ENCODE measurements around the gene PCDHAC2.
A peak's percentile ranks its signal among the peaks of the same experiment; 100 is the strongest.

The PCDHAC2 gene

DNA sequence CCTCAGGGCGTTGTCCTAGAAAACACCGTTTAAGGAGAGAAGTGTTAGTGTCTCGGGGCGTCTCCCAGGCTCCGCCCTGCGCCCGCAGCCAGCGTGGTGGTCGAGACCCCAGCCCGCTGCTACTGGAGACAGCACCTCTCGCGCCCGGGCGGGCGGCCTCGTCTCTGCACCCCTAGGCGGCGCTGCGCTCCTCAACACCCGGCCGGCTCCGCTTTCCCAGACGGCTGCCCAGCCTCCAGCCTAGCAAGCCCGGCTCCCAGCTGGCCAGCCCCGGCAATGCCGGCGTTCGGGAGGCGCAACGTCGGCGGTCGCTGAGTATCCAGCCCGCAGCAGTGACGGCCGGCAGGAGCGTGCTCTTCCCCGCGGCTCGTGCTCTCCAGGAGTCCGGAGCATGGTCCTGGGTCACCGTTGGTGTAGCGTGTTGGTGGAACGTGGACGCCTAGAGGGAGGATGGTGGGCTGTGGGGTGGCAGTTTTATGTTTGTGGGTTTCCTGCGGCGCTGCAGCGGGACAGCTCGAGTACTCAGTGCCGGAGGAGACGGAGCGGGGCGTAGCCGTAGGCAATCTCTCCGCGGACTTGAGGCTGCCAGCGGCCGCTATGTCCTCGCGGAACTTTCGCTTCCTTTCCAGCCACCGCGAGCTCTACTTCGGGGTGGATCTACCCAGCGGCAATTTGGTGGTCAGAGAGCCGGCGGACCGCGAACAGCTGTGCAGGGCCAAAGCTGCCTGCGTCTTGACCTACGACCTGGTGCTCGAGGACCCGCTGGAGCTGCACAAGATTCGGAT is 39.6 kb upstream of the PCDHAC2 start:
- Histone ChIP-seq H4K91ac (ENCODE audit: low read depth, low read length, poor library complexity) (no peak overlapping the region), H4K8ac (ENCODE audit: low read depth, low read length) (no peak overlapping the region), H3K36me3 (replicated peaks in 1 of 2; ENCODE audit: control insufficient read depth in 2 of 2, insufficient read depth in 2 of 2, low read length in 2 of 2) (peaks cover 0 to 10% of the 10 kb centered on the region in 2 donors), H2BK12ac (ENCODE audit: low read length) (no peak overlapping the region), H3K9me3 (replicated peaks in 1 of 2; ENCODE audit: control insufficient read depth in 2 of 2, insufficient read depth in 1 of 2, low read depth in 1 of 2, low read length in 2 of 2) (peaks cover 0 to 9% of the 10 kb centered on the region in 2 donors), H2AK5ac (ENCODE audit: low read depth, low read length) (no peak overlapping the region), H3K14ac (ENCODE audit: low read length) (peak overlapping the region; percentile 38), H3K27me3 (ENCODE audit: control insufficient read depth in 3 of 3, insufficient read depth in 3 of 3, low read depth in 1 of 3, low read length in 3 of 3) (peaks cover 0 to 23% (median 3%) of the 10 kb centered on the region in 3 experiments), H2AFZ (ENCODE audit: low read length) (peak overlapping the region; percentile 96), H3K4me3 (ENCODE audit: low read length in 2 of 2) (peak overlapping the region; percentile 61 to 85), H2BK120ac (ENCODE audit: low read depth, low read length) (no peak overlapping the region), H3K79me1 (ENCODE audit: low read depth, low read length) (no peaks in the 10 kb centered on the region), H3K4me1 (ENCODE audit: control insufficient read depth in 2 of 2, insufficient read depth in 1 of 2, low read depth in 1 of 2, low read length in 2 of 2) (peaks cover 4 to 5% of the 10 kb centered on the region in 2 donors), H3K4ac (ENCODE audit: low read length) (no peak overlapping the region), H3K4me2 (ENCODE audit: insufficient read depth, low read length, poor library complexity, severe bottlenecking) (peak overlapping the region; percentile 82), H2BK15ac (ENCODE audit: low read length) (no peak overlapping the region), H2BK5ac (ENCODE audit: low read length) (no peak overlapping the region), H3K23ac (ENCODE audit: low read depth, low read length, poor library complexity) (peak overlapping the region; percentile 16), H3K18ac (ENCODE audit: low read length) (peak overlapping the region; percentile 98), H3K27ac (replicated peaks; ENCODE audit: low read length) (no peak overlapping the region), H3K9ac (ENCODE audit: low read depth, low read length, poor library complexity) (peak overlapping the region; percentile 98)
- DNase-seq (ENCODE audit: low spot score), result peak; percentile 92
- no CpG with 5 or more reads among the region's 74 CpGs for WGBS, 2 donors (ENCODE audit: extremely low coverage in 2 of 2, insufficient read length in 2 of 2, insufficient replicate concordance in 1 of 2)

- Histone ChIP-seq H2BK15ac (ENCODE audit: low read length) (no peak overlapping the region), H2BK5ac (ENCODE audit: low read length) (no peak overlapping the region), H2BK120ac (ENCODE audit: low read depth, low read length) (no peak overlapping the region), H3K9ac (ENCODE audit: low read depth, low read length, poor library complexity) (peak overlapping the region; percentile 98), H2AK5ac (ENCODE audit: low read depth, low read length) (no peak overlapping the region), H4K8ac (ENCODE audit: low read depth, low read length) (no peak overlapping the region), H4K91ac (ENCODE audit: low read depth, low read length, poor library complexity) (no peak overlapping the region), H3K14ac (ENCODE audit: low read length) (no peak overlapping the region), H3K36me3 (replicated peaks in 1 of 2; ENCODE audit: control insufficient read depth in 2 of 2, insufficient read depth in 2 of 2, low read length in 2 of 2) (peaks cover 0 to 10% of the 10 kb centered on the region in 2 donors), H3K18ac (ENCODE audit: low read length) (peak overlapping the region; percentile 98), H3K4me1 (ENCODE audit: control insufficient read depth in 2 of 2, insufficient read depth in 1 of 2, low read depth in 1 of 2, low read length in 2 of 2) (peaks cover 4 to 5% of the 10 kb centered on the region in 2 donors), H3K4ac (ENCODE audit: low read length) (no peak overlapping the region), H3K23ac (ENCODE audit: low read depth, low read length, poor library complexity) (peak overlapping the region; percentile 16), H3K9me3 (replicated peaks in 1 of 2; ENCODE audit: control insufficient read depth in 2 of 2, insufficient read depth in 1 of 2, low read depth in 1 of 2, low read length in 2 of 2) (peaks cover 0 to 9% of the 10 kb centered on the region in 2 donors), H2AFZ (ENCODE audit: low read length) (peak overlapping the region; percentile 96), H3K27ac (replicated peaks; ENCODE audit: low read length) (no peak overlapping the region), H3K4me3 (ENCODE audit: low read length in 2 of 2) (peak overlapping the region; percentile 61 to 83), H3K79me1 (ENCODE audit: low read depth, low read length) (no peaks in the 10 kb centered on the region), H3K27me3 (ENCODE audit: control insufficient read depth in 3 of 3, insufficient read depth in 3 of 3, low read depth in 1 of 3, low read length in 3 of 3) (peaks cover 0 to 23% (median 3%) of the 10 kb centered on the region in 3 experiments), H3K4me2 (ENCODE audit: insufficient read depth, low read length, poor library complexity, severe bottlenecking) (peak overlapping the region; percentile 82), H2BK12ac (ENCODE audit: low read length) (no peak overlapping the region)
- peak; percentile 12 for DNase-seq (ENCODE audit: low spot score)
- WGBS, 2 donors (ENCODE audit: extremely low coverage in 2 of 2, insufficient read length in 2 of 2, insufficient replicate concordance in 1 of 2), result no CpG with 5 or more reads among the region's 26 CpGs
These were observed 39.1 kb upstream of the PCDHAC2 start for GRCh38 chr5:140927228-140927573.

- Histone ChIP-seq H3K14ac (ENCODE audit: low read length) (no peak overlapping the region), H2AK5ac (ENCODE audit: low read depth, low read length) (no peak overlapping the region), H3K23ac (ENCODE audit: low read depth, low read length, poor library complexity) (no peak overlapping the region), H4K8ac (ENCODE audit: low read depth, low read length) (no peak overlapping the region), H2AFZ (ENCODE audit: low read length) (no peak overlapping the region), H3K4me3 (ENCODE audit: low read length in 2 of 2) (no peak overlapping the region), H3K18ac (ENCODE audit: low read length) (no peak overlapping the region), H3K4me1 (ENCODE audit: control insufficient read depth in 2 of 2, insufficient read depth in 1 of 2, low read depth in 1 of 2, low read length in 2 of 2) (no peaks in the 10 kb centered on the region), H3K36me3 (replicated peaks in 1 of 2; ENCODE audit: control insufficient read depth in 2 of 2, insufficient read depth in 2 of 2, low read length in 2 of 2) (no peaks in the 10 kb centered on the region), H2BK15ac (ENCODE audit: low read length) (no peak overlapping the region), H3K4ac (ENCODE audit: low read length) (no peak overlapping the region), H2BK5ac (ENCODE audit: low read length) (no peak overlapping the region), H4K91ac (ENCODE audit: low read depth, low read length, poor library complexity) (no peak overlapping the region), H3K27me3 (ENCODE audit: control insufficient read depth in 3 of 3, insufficient read depth in 3 of 3, low read depth in 1 of 3, low read length in 3 of 3) (no peaks in the 10 kb centered on the region), H3K9me3 (replicated peaks in 1 of 2; ENCODE audit: control insufficient read depth in 2 of 2, insufficient read depth in 1 of 2, low read depth in 1 of 2, low read length in 2 of 2) (no peaks in the 10 kb centered on the region), H2BK12ac (ENCODE audit: low read length) (no peak overlapping the region), H3K4me2 (ENCODE audit: insufficient read depth, low read length, poor library complexity, severe bottlenecking) (no peak overlapping the region), H2BK120ac (ENCODE audit: low read depth, low read length) (no peak overlapping the region), H3K79me1 (ENCODE audit: low read depth, low read length) (no peaks in the 10 kb centered on the region), H3K9ac (ENCODE audit: low read depth, low read length, poor library complexity) (no peak overlapping the region), H3K27ac (replicated peaks; ENCODE audit: low read length) (no peak overlapping the region)
- 100% methylated on average over 2 to 3 of the region's 4 CpGs for WGBS, 2 donors (ENCODE audit: extremely low coverage in 2 of 2, insufficient read length in 2 of 2, insufficient replicate concordance in 1 of 2)
- no peak for DNase-seq (ENCODE audit: low spot score)
These were observed 31.2 kb upstream of the PCDHAC2 start for GRCh38 chr5:140934964-140935606.

DNA sequence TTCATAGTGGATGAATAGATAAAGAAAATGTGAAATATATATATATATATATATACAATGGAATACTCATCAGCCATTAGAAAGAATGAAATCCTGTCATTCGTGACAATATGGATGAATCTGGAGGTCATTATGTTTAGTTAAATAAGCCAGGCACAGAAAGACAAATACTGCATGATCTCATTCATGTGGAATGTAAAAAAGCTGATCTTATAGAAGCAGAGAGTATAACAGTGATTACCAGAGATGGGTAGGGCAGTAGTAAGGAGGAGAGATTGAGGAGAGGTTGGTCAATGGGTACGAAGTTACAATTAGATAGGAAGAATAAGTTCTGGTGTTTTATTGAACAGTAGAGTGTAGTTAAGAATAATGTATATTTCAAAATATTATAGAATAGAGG is 19.7 kb upstream of the PCDHAC2 start:
- H3K36me3 ChIP-seq (replicated peaks in 1 of 2; ENCODE audit: control insufficient read depth in 2 of 2, insufficient read depth in 2 of 2, low read length in 2 of 2), result no peaks in the 10 kb centered on the region
- no CpG with 5 or more reads among the region's 2 CpGs for WGBS, 2 donors (ENCODE audit: extremely low coverage in 2 of 2, insufficient read length in 2 of 2, insufficient replicate concordance in 1 of 2)

More for the DNA sequence above, 19.7 kb upstream of the PCDHAC2 start:
- Histone ChIP-seq H4K8ac (ENCODE audit: low read depth, low read length) (no peak overlapping the region), H3K79me1 (ENCODE audit: low read depth, low read length) (no peaks in the 10 kb centered on the region), H3K27me3 (ENCODE audit: control insufficient read depth in 3 of 3, insufficient read depth in 3 of 3, low read depth in 1 of 3, low read length in 3 of 3) (no peaks in the 10 kb centered on the region), H2AK5ac (ENCODE audit: low read depth, low read length) (no peak overlapping the region), H3K4ac (ENCODE audit: low read length) (no peak overlapping the region), H3K9ac (ENCODE audit: low read depth, low read length, poor library complexity) (no peak overlapping the region), H2AFZ (ENCODE audit: low read length) (no peak overlapping the region), H3K18ac (ENCODE audit: low read length) (no peak overlapping the region), H2BK120ac (ENCODE audit: low read depth, low read length) (no peak overlapping the region), H2BK15ac (ENCODE audit: low read length) (no peak overlapping the region), H3K27ac (replicated peaks; ENCODE audit: low read length) (no peak overlapping the region), H4K91ac (ENCODE audit: low read depth, low read length, poor library complexity) (no peak overlapping the region), H3K4me2 (ENCODE audit: insufficient read depth, low read length, poor library complexity, severe bottlenecking) (no peak overlapping the region), H2BK5ac (ENCODE audit: low read length) (no peak overlapping the region), H3K4me1 (ENCODE audit: control insufficient read depth in 2 of 2, insufficient read depth in 1 of 2, low read depth in 1 of 2, low read length in 2 of 2) (no peaks in the 10 kb centered on the region), H3K23ac (ENCODE audit: low read depth, low read length, poor library complexity) (no peak overlapping the region), H3K14ac (ENCODE audit: low read length) (no peak overlapping the region), H3K4me3 (ENCODE audit: low read length in 2 of 2) (no peak overlapping the region), H2BK12ac (ENCODE audit: low read length) (no peak overlapping the region), H3K9me3 (replicated peaks in 1 of 2; ENCODE audit: control insufficient read depth in 2 of 2, insufficient read depth in 1 of 2, low read depth in 1 of 2, low read length in 2 of 2) (peaks cover 0 to 5% of the 10 kb centered on the region in 2 donors)
- DNase-seq (ENCODE audit: low spot score), result no peak
